BE2C (cell line): Measurements from ENCODE around the gene TBC1D22A.
A peak's percentile ranks its signal among the peaks of the same experiment; 100 is the strongest.

ENCODE experiments used
- DNase-seq: peaks from one replicate; pipeline ENCODE4 v3.0.0-alpha.2; 2020
- H3K27me3 ChIP-seq: fragments of 250-450 bp; sonication (Bioruptor Pico); 2 replicates; pipeline ENCODE4 v1.5.1; 2020; ENCODE audit warnings: mild to moderate bottlenecking
- H3K36me3 ChIP-seq: fragments of 250-450 bp; sonication (Bioruptor Pico); 2 replicates; pipeline ENCODE4 v1.5.1; 2020; ENCODE audit warnings: mild to moderate bottlenecking
- H3K4me1 ChIP-seq: fragments of 250-450 bp; sonication (Bioruptor Pico); 2 replicates; pipeline ENCODE4 v1.5.1; 2020
- H3K4me3 ChIP-seq: 2 replicates; pipeline ENCODE4 v1.5.1; 2011; ENCODE audit warnings: low read depth, low read length
- H3K9me3 ChIP-seq: fragments of 250-450 bp; sonication (Bioruptor Pico); 2 replicates; pipeline ENCODE4 v1.5.1; 2020
- TF ChIP-seq, protein P1 (sequence below): IDR thresholded peaks from 2 replicates; pipeline ENCODE4 v1.5.1; 2012; ENCODE audit warnings: mild to moderate bottlenecking, low read depth, low read length

The TBC1D22A gene

DNA sequence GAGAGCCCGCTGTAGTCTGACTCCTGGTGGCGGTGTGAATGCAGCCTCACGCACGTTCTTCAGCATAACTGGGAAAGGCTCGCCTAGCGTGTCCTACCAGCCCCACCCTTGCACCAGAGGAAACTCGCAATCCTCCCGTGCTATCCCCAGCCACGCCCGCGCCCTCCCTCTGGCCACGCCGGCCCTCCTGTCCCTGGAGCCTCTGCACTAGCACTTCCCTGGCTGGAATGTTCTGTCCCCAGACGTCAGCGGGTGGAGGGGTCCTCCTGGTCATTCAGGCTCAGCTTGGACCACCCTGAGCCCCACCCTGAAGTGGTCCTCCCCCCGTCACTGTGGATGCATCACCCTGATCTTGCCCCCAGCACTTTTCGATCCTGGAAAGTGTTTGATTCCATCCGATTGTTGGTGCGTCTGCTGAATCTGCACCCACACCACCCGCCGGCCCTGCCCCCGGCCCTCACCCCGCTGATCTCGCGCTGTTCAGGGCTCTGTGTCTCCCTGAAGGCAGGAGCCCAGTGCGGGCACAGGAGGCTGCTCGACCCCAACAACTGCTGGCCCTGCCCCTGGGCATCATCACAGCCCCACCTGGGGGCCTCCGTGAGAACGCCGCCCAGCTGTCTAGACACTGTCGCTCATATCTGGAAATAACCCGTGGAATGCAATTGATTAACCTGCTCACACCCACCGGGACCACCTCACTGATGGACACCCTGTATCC is 437.0 kb downstream of the TBC1D22A start:
- H3K4me3 ChIP-seq, result no peak overlapping the region
- TF ChIP-seq, protein P1, sequence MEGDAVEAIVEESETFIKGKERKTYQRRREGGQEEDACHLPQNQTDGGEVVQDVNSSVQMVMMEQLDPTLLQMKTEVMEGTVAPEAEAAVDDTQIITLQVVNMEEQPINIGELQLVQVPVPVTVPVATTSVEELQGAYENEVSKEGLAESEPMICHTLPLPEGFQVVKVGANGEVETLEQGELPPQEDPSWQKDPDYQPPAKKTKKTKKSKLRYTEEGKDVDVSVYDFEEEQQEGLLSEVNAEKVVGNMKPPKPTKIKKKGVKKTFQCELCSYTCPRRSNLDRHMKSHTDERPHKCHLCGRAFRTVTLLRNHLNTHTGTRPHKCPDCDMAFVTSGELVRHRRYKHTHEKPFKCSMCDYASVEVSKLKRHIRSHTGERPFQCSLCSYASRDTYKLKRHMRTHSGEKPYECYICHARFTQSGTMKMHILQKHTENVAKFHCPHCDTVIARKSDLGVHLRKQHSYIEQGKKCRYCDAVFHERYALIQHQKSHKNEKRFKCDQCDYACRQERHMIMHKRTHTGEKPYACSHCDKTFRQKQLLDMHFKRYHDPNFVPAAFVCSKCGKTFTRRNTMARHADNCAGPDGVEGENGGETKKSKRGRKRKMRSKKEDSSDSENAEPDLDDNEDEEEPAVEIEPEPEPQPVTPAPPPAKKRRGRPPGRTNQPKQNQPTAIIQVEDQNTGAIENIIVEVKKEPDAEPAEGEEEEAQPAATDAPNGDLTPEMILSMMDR, result 0 out of 2 replicates have a peak, but pooled peaks have one; percentile 15
- no peaks in the 10 kb centered on the region for H3K27me3 ChIP-seq
- H3K36me3 ChIP-seq, result no peaks in the 10 kb centered on the region
- H3K4me1 ChIP-seq, result no peaks in the 10 kb centered on the region
- no peaks in the 10 kb centered on the region for H3K9me3 ChIP-seq
- no peak for DNase-seq

DNA sequence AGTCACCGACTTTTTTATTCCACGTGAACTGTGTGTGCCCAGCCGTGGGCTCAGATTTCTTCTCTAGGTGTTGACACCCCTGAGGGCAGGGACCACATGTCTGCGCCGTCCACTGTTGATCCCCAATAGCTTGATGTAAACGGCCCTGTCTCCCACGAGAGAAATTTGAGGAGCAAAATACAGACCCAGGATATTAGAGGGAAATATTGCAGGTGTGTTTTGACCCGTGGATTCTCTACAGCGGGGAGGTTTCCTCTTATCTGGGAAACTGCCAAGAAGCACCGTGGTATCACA is 437.5 kb downstream of the TBC1D22A start:
- Histone ChIP-seq H3K4me3 (no peak overlapping the region), H3K9me3 (no peaks in the 10 kb centered on the region), H3K4me1 (no peaks in the 10 kb centered on the region), H3K27me3 (no peaks in the 10 kb centered on the region), H3K36me3 (no peaks in the 10 kb centered on the region)
- TF ChIP-seq, protein P1, result no peak
- no peak for DNase-seq

DNA sequence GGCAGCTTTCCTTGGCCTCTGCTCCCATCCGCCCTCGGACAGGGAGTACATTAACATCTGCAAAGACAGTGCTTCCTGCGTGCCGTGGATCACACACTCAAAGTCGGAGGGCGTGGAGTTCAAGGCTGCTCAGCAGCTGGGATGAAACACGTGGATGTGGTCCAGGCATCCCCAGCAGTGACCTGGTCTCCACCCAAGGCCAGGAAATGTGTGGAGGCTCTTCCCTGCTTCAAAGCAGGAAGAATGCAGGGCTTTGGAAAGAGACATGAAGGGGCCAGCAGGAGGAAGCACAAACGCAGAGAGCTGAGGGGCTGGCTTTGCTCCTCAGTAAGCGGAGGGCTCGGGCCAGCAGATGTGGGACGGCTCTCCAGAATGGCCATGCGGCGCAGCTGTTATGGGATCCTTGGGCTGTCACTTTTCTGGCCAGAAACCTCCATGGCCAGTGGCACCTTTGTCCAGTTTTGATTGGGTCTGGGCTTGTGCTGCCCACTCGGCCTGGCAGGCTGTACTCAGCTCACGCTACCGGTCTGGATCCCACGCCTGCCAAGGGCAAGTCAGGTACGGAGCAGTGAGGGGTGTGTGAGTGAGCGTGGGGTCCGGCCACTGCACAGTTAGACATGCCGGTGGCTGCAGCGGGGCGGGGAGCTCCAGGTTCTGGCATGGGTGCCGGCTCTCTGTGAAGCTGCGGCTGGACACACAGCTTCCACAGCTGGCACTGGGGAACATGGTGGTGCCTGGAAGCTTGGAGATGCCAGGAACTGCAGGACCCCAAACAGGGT is 438.0 kb downstream of the TBC1D22A start:
- no peak for DNase-seq
- TF ChIP-seq, protein P1, result no peak

DNA sequence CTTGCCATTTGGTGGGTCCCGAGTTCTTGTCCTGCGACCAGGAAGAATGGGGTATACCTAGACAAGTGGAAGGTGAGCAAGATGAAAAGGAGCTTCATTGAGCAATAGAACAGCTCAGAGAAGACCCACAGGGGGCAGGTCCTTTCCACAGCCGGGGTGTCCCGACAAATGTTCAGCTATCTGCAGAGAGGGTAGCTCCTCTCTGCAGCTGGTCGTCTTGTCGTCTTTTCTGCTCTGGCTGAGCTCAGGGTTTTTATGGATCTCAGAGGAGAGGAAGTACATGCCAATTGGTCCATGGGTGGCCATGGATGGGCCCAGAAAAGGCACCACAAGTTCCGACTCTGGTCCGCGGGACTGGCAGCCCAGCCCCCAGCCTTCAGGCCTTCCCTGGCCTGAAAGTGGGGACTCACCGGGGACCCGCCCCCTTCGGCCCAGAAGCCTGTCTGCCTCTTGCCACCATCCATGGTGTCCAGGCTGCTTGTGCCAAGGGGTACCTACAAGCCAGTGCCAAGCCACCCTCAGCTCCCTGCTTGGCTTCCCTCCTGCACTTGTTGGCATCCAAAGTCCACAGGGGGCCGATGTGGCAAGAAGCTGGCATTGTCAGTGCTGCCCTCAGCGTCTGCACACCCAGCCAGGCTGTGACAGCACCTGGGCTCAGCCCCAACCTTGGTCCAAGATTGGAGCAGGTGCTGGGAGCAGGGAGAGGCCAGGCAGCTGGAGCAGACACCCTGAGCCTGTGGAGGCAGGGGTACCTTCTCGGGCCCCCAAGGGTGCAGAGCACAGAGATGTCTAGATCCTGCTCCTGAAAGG is 438.9 kb downstream of the TBC1D22A start:
- Histone ChIP-seq H3K27me3 (no peaks in the 10 kb centered on the region), H3K4me1 (no peaks in the 10 kb centered on the region)

More for the DNA sequence above, 438.0 kb downstream of the TBC1D22A start:
- Histone ChIP-seq H3K36me3 (no peaks in the 10 kb centered on the region), H3K4me3 (no peak overlapping the region), H3K4me1 (no peaks in the 10 kb centered on the region), H3K9me3 (no peaks in the 10 kb centered on the region), H3K27me3 (no peaks in the 10 kb centered on the region)

DNA sequence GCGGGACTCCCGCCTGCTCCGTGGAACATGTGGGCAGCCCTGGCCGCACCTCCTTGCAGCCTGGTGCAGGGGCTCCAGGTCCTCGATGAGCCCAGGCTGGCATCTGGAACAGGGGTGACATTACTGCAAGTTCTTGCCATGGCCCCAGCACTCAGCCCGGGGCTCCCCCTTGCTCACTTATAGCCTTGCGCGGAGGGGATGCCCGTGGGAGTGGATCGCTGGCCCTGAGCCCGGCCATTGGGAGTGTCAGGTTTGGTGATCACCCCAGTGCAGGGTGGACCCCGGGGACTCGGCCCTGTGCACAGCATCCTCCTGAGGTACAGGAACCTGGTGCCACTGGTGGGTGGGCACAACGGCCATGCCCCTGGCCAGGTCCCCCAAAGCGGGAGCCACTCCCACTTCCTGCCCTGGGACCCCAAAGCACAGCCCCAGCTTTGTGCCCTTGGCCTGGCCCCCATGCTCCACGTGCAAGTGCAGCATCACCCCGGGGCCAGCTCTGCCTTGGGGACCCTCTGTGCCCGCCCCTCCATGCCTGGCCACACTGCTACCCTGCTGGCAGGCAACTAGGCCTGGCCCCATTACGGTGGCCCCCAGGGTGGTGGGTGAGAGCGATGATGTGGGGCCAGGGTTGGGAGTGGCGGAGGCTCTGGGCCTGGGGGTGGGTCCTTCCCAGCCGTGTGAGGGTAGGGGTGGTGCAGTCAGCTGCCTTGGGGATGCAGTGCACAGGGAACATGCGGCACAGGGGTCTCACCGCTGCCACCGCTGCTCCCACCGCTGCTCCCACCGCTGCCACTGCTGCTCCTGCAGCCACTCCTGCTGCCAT is 439.8 kb downstream of the TBC1D22A start:
- no peak for DNase-seq
- no peaks in the 10 kb centered on the region for H3K27me3 ChIP-seq
- H3K9me3 ChIP-seq, result no peaks in the 10 kb centered on the region; the same call in 1 of the 2 replicates
- H3K4me3 ChIP-seq, result no peak overlapping the region
- H3K36me3 ChIP-seq, result no peaks in the 10 kb centered on the region
- TF ChIP-seq, protein P1, result no peak
- H3K4me1 ChIP-seq, result no peaks in the 10 kb centered on the region

More for the DNA sequence above, 438.9 kb downstream of the TBC1D22A start:
- Histone ChIP-seq H3K4me3 (no peak overlapping the region), H3K9me3 (no peaks in the 10 kb centered on the region; the same call in 1 of the 2 replicates), H3K36me3 (no peaks in the 10 kb centered on the region)
- DNase-seq, result no peak
- TF ChIP-seq, protein P1, result no peak
